K562 (cell line): ENCODE measurements around the gene GALNS. TPM values are rescaled to one million over a fixed set of nuclear protein-coding genes. Genes with fewer than 3 reads are reported as not detected.

Source experiments
- ATAC-seq: fragments of 200-7000 bp; cut with Tn5 transposase; 3 replicates; pipeline ENCODE4 v1.9.1; 2020; ENCODE audit warnings: moderate library complexity
- BruUV-seq: library from RNA; stranded (reverse); fragments of 400-500 nt; replicated peaks from 2 replicates; lab custom pipeline; 2021; lab: Mats Ljungman, UMichigan
- CTCF ChIA-PET: fragments of 300-600 bp; formaldehyde crosslinking; extraction: SDS; loops from one replicate; lab custom pipeline; 2021; ENCODE audit warnings: low intra/inter-chr PET ratio; lab: Yijun Ruan, JAX
- POLR2A ChIA-PET: fragments of 300-600, 350-650 bp; sonication (Branson Sonifier 250); formaldehyde crosslinking; extraction: SDS; loops from one replicate; lab custom pipeline; 2021; ENCODE audit warnings: antibody characterized with exemption, inconsistent platforms; lab: Yijun Ruan, JAX
- DNase-seq, 4 experiments: peaks; one replicate each; pipeline versions ENCODE4 v3.0.0 to v3.0.0-alpha.2; 2011 to 2018; ENCODE audit warnings: low spot score in 3 of 4, mixed read lengths in 3 of 4; ENCODE audit errors: extremely low read depth in 1 of 4
- FAIRE-seq: peaks from 2 replicates; lab custom pipeline; 2011; peaks lifted over from hg19 to GRCh38; lab: Jason Lieb, UNC
- H2AFZ ChIP-seq: 2 replicates; pipeline ENCODE4 v1.6.0; 2011; ENCODE audit warnings: low read depth, low read length, control low read depth, inconsistent platforms
- H3K27ac ChIP-seq: fragments of 200-600 bp; 3 replicates; pipeline ENCODE4 v1.8.0; 2011; ENCODE audit warnings: low read depth, mild to moderate bottlenecking, control low read depth, inconsistent platforms, low read length, moderate library complexity, mixed read lengths; ENCODE audit errors: extremely low read depth
- H3K27me3 ChIP-seq, 2 experiments: fragments of 300-600 bp in 1 of 2; 2 replicates in 1 of 2; 3 replicates in 1 of 2; pipeline versions ENCODE4 v1.6.0 to v1.8.0; 2011; ENCODE audit warnings: inconsistent platforms in 2 of 2, low read length in 2 of 2, mild to moderate bottlenecking in 1 of 2, mixed read lengths in 1 of 2, moderate library complexity in 1 of 2; ENCODE audit not compliant: control insufficient read depth in 2 of 2, insufficient read depth in 2 of 2
- H3K36me3 ChIP-seq: fragments of 300-600 bp; 3 replicates; pipeline ENCODE4 v1.8.0; 2011; ENCODE audit warnings: mild to moderate bottlenecking, low read length, inconsistent platforms; ENCODE audit not compliant: control insufficient read depth, insufficient read depth
- H3K4me1 ChIP-seq, 2 experiments: fragments of 200-600 bp in 1 of 2; replicated peaks in 1 of 2; 2 replicates in 1 of 2; 3 replicates in 1 of 2; pipeline versions ENCODE4 v1.5.1 to v1.8.0; 2011; ENCODE audit warnings: inconsistent platforms in 2 of 2, low read length in 2 of 2, mild to moderate bottlenecking in 1 of 2, mixed read lengths in 1 of 2, moderate library complexity in 1 of 2; ENCODE audit not compliant: control insufficient read depth in 2 of 2, insufficient read depth in 2 of 2
- H3K4me2 ChIP-seq: 2 replicates; pipeline ENCODE4 v1.6.1; 2011; ENCODE audit warnings: low read length, control low read depth, inconsistent platforms, mixed read lengths; ENCODE audit not compliant: insufficient read depth
- H3K4me3 ChIP-seq: fragments of 200-600 bp; sonication (generic), shearing (Covaris generic); 2 replicates; pipeline ENCODE4 v1.5.1; 2016; ENCODE audit warnings: control low read depth, inconsistent platforms
- H3K79me2 ChIP-seq: fragments of 200-600 bp; 3 replicates; pipeline ENCODE4 v1.8.0; 2011; ENCODE audit warnings: low read length, inconsistent platforms; ENCODE audit not compliant: control insufficient read depth, insufficient read depth
- H3K9ac ChIP-seq, 2 experiments: 2 replicates each; pipeline versions ENCODE4 v1.6.0 to v1.6.1; 2011; ENCODE audit warnings: low read depth in 2 of 2, low read length in 2 of 2, control low read depth in 1 of 2, inconsistent platforms in 1 of 2, mild to moderate bottlenecking in 1 of 2, mixed read lengths in 1 of 2; ENCODE audit not compliant: insufficient read depth in 1 of 2
- H3K9me1 ChIP-seq: one replicate; pipeline ENCODE4 v1.6.0; 2011; ENCODE audit warnings: inconsistent platforms, mild to moderate bottlenecking, low read length, moderate library complexity; ENCODE audit not compliant: control insufficient read depth, insufficient read depth
- H3K9me3 ChIP-seq: replicated peaks from 2 replicates; pipeline ENCODE4 v1.5.1; 2011; ENCODE audit warnings: low read depth, low read length, inconsistent platforms; ENCODE audit not compliant: control insufficient read depth, insufficient read depth
- H4K20me1 ChIP-seq: replicated peaks from 2 replicates; pipeline ENCODE4 v1.6.1; 2011; ENCODE audit warnings: low read length, inconsistent platforms, mixed read lengths; ENCODE audit not compliant: control insufficient read depth, insufficient read depth
- AFF1 ChIP-seq, 2 experiments: fragments of 450-650 bp; IDR thresholded peaks; 2 replicates each; pipeline ENCODE4 v1.6.1; 2018; ENCODE audit warnings: mild to moderate bottlenecking in 2 of 2, low read depth in 1 of 2; ENCODE audit not compliant: partially characterized antibody in 2 of 2
- BACH1 ChIP-seq: fragments of 200-800 bp; sonication (Bioruptor generic); IDR thresholded peaks from 2 replicates; pipeline ENCODE4 v1.6.1; 2016; ENCODE audit warnings: missing genetic modification characterization, missing compliant biosample characterization
- BCL6 ChIP-seq: fragments of 250-450 bp; sonication (Bioruptor Pico); IDR thresholded peaks from 2 replicates; pipeline ENCODE4 v1.4.0; 2020
- BHLHE40 ChIP-seq: IDR thresholded peaks from 2 replicates; pipeline ENCODE4 v1.6.1; 2011; ENCODE audit warnings: low read length, improper control_type of control experiment
- CTCFL ChIP-seq: IDR thresholded peaks from 2 replicates; pipeline ENCODE4 v1.6.1; 2011; ENCODE audit warnings: borderline replicate concordance, low read depth, mild to moderate bottlenecking, moderate library complexity, low read length; ENCODE audit not compliant: insufficient read depth, poor library complexity, severe bottlenecking
- DPF2 ChIP-seq: fragments of 450-650 bp; IDR thresholded peaks from 2 replicates; pipeline ENCODE4 v1.6.1; 2016
- RBM17 ChIP-seq: fragments of 200-400 bp; formaldehyde crosslinking; IDR thresholded peaks from 2 replicates; pipeline ENCODE4 v1.6.1; 2017; ENCODE audit warnings: low read depth, mild to moderate bottlenecking, low read length, borderline replicate concordance
- RBM22 ChIP-seq: fragments of 200-400 bp; formaldehyde crosslinking; IDR thresholded peaks from 2 replicates; pipeline ENCODE4 v1.6.1; 2018; ENCODE audit warnings: low read length, low read depth; ENCODE audit not compliant: poor library complexity, severe bottlenecking
- THAP12 ChIP-seq: fragments of 250-450 bp; sonication (Bioruptor Pico); IDR thresholded peaks from 2 replicates; pipeline ENCODE4 v1.9.0; 2021; ENCODE audit warnings: mild to moderate bottlenecking, inconsistent platforms
- YBX1 ChIP-seq: fragments of 450-650 bp; IDR thresholded peaks from 2 replicates; pipeline ENCODE4 v1.7.1; 2016; ENCODE audit warnings: mild to moderate bottlenecking
- ZBED1 ChIP-seq: IDR thresholded peaks from 2 replicates; pipeline ENCODE4 v1.6.1; 2014
- ZNF134 ChIP-seq: fragments of 250-450 bp; sonication (Bioruptor Pico); conservative IDR thresholded peaks from 2 replicates; pipeline ENCODE4 v1.4.0; 2020
- ZNF354B ChIP-seq: fragments of 250-450 bp; sonication (Bioruptor Pico); IDR thresholded peaks from 2 replicates; pipeline ENCODE4 v1.4.0; 2020
- WGBS: fragments of 100-300 bp; shearing (Covaris generic); methylation state at CpG from one replicate; pipeline ENCODE4 v1.1.6; 2016; ENCODE audit warnings: low coverage, mixed read lengths; ENCODE audit not compliant: insufficient coverage; ENCODE audit errors: missing lambda C conversion rate; 5-methylcytosine and 5-hydroxymethylcytosine counted together
- in situ Hi-C: fragments of 300-500 bp; cut with MboI; formaldehyde crosslinking; loops from 4 replicates; pipeline ENCODE4 v1.15.0; 2018; ENCODE audit warnings: inconsistent platforms, mixed read lengths
- intact Hi-C: fragments of 100-400 bp; cut with micrococcal nuclease; formaldehyde crosslinking; loops from 2 replicates; pipeline ENCODE4 v1.14.2; 2022
- polyA plus RNA-seq, 8 experiments: library from polyadenylated mRNA; depleted of rRNA in 4 of 8; stranded (reverse) in 5 of 8; unstranded in 3 of 8; fragments of >200 nt; fragmentation: Nextera tagmentation in 2 of 8; fragmentation: Illumina TruSeq in 1 of 8; extraction: Ambion mirVana in 2 of 8; extraction: Trizol in 1 of 8; gene quantifications; 2 replicates each; pipeline versions ENCODE4 v1.2.1 to v1.2.3, GENCODE V29; 2011 to 2014; ENCODE audit warnings: inconsistent platforms in 1 of 8, missing spikeins in 1 of 8
- total RNA-seq, 7 experiments: library from RNA; depleted of rRNA in 6 of 7; stranded (reverse); fragments of >200 nt in 6 of 7; fragmentation: Illumina TruSeq in 2 of 7; extraction: Trizol in 2 of 7; gene quantifications; 2 replicates each; pipeline versions ENCODE4 v1.2.1 to v1.2.3, GENCODE V29; 2011 to 2021; ENCODE audit warnings: low replicate concordance in 1 of 7

Gene GALNS
- total and polyA plus RNA-seq, 9 of the 15 experiments (the other 6 are each of a cell fraction or from before 2014, with no cell fraction given): 0.38 to 13.2 (median 4.3) TPM

GRCh38 chr16:88843256-88843655 is 13.5 kb downstream of the GALNS start:
- BruUV-seq: no TSS peak
- FAIRE-seq: no peak
- no peak for ATAC-seq
- no peak overlapping the region for H3K27ac ChIP-seq
- in situ Hi-C loops (no loop called here), intact Hi-C loops (no loop called here)
- H3K79me2 ChIP-seq: no peaks in the 10 kb centered on the region
- H3K9me3 ChIP-seq: no peaks in the 10 kb centered on the region
- WGBS: 65% methylated on average over 18 of the region's 20 CpGs
- POLR2A ChIA-PET: no interaction called here
- no peak overlapping the region for H2AFZ ChIP-seq
- H3K9ac ChIP-seq: peak overlapping the region in 1 of 2 experiments; percentile 51; a peak in 1 of 4 replicates
- H4K20me1 ChIP-seq: no peaks in the 10 kb centered on the region
- no peaks in the 10 kb centered on the region for H3K9me1 ChIP-seq
- DNase-seq: no peak
- peaks cover 0 to 50% of the 10 kb centered on the region in 2 experiments; a peak in 2 of 5 replicates for H3K4me1 ChIP-seq
- no peak overlapping the region for H3K4me2 ChIP-seq
- H3K4me3 ChIP-seq: no peak overlapping the region
- CTCF ChIA-PET: no interaction called here
- H3K36me3 ChIP-seq: no peaks in the 10 kb centered on the region; the same call in 2 of the 3 replicates
- no peaks in the 10 kb centered on the region for H3K27me3 ChIP-seq
- TF ChIP-seq DPF2 (no peak), BHLHE40 (no peak), CTCFL (no peak), BACH1 (tag) (no peak), ZBED1 (no peak), THAP12 (CRISPR knock-in tag) (no peak), AFF1 (IDR thresholded peaks at IDR 0.05; ENCODE audit: low read depth in 1 of 2, partially characterized antibody in 2 of 2) (no peak), RBM17 (no peak), ZNF134 (CRISPR knock-in tag) (no peak), ZNF354B (no peak), BCL6 (CRISPR knock-in tag) (no peak), YBX1 (no peak), RBM22 (no peak)
